ENCODE data around the gene GSDME.

- no peak for TF ChIP-seq CTCF (IDR thresholded peaks at IDR 0.05 in 2 of 3, conservative IDR thresholded peaks at IDR 0.05 in 1 of 3; ENCODE audit: borderline replicate concordance in 1 of 3, insufficient read depth in 1 of 3, low read depth in 2 of 3, low read length in 2 of 3)
- no peak for TF ChIP-seq JUND (IDR thresholded peaks at IDR 0.05)
- no peak for TF ChIP-seq POLR2A (IDR thresholded peaks at IDR 0.05; ENCODE audit: borderline replicate concordance, extremely low read depth, insufficient read depth, insufficient read length)
- no peak for TF ChIP-seq EZH2 (IDR thresholded peaks at IDR 0.05)
- no peak for TF ChIP-seq SRF (IDR thresholded peaks at IDR 0.05; ENCODE audit: low read depth)
- no peak for TF ChIP-seq POLR2AphosphoS5 (IDR thresholded peaks at IDR 0.05; ENCODE audit: low read depth, low read length)
- no peak for TF ChIP-seq YY1 (IDR thresholded peaks at IDR 0.05; ENCODE audit: extremely low read depth, insufficient replicate concordance, low read depth, low read length)
- TF ChIP-seq, protein P1, sequence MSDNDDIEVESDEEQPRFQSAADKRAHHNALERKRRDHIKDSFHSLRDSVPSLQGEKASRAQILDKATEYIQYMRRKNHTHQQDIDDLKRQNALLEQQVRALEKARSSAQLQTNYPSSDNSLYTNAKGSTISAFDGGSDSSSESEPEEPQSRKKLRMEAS (IDR thresholded peaks at IDR 0.05), result no peak
- no peak for TF ChIP-seq ZNF274 (IDR thresholded peaks at IDR 0.05; ENCODE audit: low read depth, low read length)
Observed at GRCh38 chr7:24697416-24697815, 59.8 kb downstream of the GSDME start.
